Adipocyte (in vitro differentiated cells): Measurements from ENCODE around the gene TTLL13.
A peak's percentile ranks its signal among the peaks of the same experiment; 100 is the strongest.

Experiments
- DNase-seq: peaks from one replicate; pipeline ENCODE4 v3.0.0-alpha.2; 2015; ENCODE audit warnings: low read depth
- H3K27me3 ChIP-seq: replicated peaks from 2 replicates; pipeline ENCODE4 v1.7.0; 2013; ENCODE audit warnings: mild to moderate bottlenecking, low read length, moderate library complexity; ENCODE audit not compliant: control insufficient read depth, insufficient read depth
- H3K36me3 ChIP-seq: 2 replicates; pipeline ENCODE4 v1.7.0; 2013; ENCODE audit warnings: low read length, mild to moderate bottlenecking, moderate library complexity; ENCODE audit not compliant: control insufficient read depth, insufficient read depth, severe bottlenecking
- H3K4me1 ChIP-seq: 2 replicates; pipeline ENCODE4 v1.7.0; 2013; ENCODE audit warnings: mild to moderate bottlenecking, low read length, moderate library complexity; ENCODE audit not compliant: control insufficient read depth, insufficient read depth
- H3K4me3 ChIP-seq: 2 replicates; pipeline ENCODE4 v1.7.0; 2013; ENCODE audit warnings: mild to moderate bottlenecking, low read length, moderate library complexity
- H3K9ac ChIP-seq: 2 replicates; pipeline ENCODE4 v1.7.0; 2013; ENCODE audit warnings: mild to moderate bottlenecking, low read length, moderate library complexity
- H3K9me3 ChIP-seq: 2 replicates; pipeline ENCODE4 v1.7.0; 2013; ENCODE audit warnings: mild to moderate bottlenecking, low read length, moderate library complexity; ENCODE audit not compliant: control insufficient read depth

Gene TTLL13

DNA sequence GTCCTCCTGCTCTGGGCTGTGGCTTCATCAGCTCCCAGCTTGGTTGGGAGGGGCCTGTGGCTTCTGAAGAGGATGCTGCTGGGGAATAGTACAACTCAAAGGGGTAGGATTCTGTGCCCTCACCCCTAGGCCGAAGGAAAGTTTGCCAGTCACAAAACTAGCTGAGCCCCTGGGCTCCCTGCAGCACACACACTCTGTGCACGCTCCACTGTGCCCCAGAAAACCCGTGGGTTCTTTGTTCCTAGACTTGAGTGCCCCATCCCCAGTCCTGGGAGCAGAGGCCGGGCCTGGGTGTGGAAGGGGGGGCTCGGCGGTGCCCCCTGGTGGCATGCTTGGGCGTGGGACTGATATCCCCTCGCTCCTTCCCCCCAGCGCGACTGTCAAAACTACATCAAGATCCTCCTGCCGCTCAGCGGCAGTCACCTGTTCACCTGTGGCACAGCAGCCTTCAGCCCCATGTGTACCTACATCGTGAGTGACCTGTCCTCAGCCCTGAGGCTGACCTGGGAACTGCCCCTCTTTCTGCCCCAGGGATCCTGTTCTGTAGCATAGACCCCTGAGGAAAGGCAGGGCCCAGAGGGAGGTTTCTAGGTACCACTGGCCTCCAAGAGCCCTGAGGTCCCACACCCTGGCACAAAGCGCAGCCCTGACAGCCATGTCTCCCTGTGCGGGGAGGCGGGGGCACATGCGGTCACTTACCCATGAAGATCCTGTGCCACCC, 29.8 kb upstream of the TTLL13 start:
- H3K9me3 ChIP-seq, result no peaks in the 10 kb centered on the region
- H3K4me3 ChIP-seq, result no peak overlapping the region
- no peak overlapping the region for H3K9ac ChIP-seq
- peaks cover 11% of the 10 kb centered on the region for H3K4me1 ChIP-seq
- H3K27me3 ChIP-seq, result no peaks in the 10 kb centered on the region
- peaks cover 25% of the 10 kb centered on the region for H3K36me3 ChIP-seq
- DNase-seq, result peak; percentile 60

DNA sequence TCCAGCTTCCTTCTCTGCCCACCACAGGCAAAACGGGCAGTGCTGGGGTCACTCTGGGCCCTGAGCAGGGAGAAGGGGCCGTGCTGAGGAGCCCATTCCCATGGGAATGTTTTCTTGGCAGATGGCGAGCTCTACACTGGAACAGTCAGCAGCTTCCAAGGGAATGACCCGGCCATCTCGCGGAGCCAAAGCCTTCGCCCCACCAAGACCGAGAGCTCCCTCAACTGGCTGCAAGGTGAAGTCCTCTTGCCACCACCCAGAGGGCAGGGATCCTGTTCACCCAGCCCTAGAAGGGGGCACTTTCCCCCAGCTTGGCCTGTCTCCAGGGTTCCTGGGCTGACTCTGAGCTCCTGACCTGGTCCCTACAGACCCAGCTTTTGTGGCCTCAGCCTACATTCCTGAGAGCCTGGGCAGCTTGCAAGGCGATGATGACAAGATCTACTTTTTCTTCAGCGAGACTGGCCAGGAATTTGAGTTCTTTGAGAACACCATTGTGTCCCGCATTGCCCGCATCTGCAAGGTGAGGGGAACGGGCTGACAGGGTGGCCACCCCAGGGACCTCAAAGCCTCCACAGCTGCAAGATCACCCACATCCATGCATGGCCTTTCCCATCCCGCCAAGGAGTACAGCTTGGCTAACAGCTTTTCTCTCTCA, 28.0 kb upstream of the TTLL13 start:
- DNase-seq, result peak; percentile 79
- H3K4me3 ChIP-seq, result no peak overlapping the region
- H3K27me3 ChIP-seq, result no peaks in the 10 kb centered on the region
- H3K9ac ChIP-seq, result peak overlapping the region; percentile 35
- no peaks in the 10 kb centered on the region for H3K9me3 ChIP-seq
- H3K36me3 ChIP-seq, result peaks cover 39% of the 10 kb centered on the region
- H3K4me1 ChIP-seq, result peaks cover 11% of the 10 kb centered on the region

DNA sequence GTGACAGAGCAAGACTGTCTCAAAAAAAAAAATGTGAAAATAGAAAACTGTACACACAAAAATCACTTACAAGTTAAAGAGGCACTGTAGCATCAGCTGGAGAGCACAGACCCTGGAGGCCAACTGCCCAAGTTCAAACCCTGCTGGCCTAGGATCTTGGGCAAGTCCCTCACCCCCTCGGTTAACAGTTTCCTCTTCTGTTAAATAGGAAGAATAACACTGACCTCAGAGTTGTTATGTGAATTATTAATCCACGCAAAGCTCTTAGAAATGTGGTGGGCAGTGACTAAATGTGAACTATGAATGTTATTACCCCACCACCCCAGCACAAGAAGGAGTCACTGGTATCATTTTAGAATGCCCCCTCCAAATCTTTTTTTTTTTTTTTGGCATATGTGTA, 26.8 kb upstream of the TTLL13 start:
- Histone ChIP-seq H3K4me3 (no peak overlapping the region), H3K4me1 (peaks cover 11% of the 10 kb centered on the region), H3K9me3 (no peaks in the 10 kb centered on the region), H3K9ac (no peak overlapping the region), H3K27me3 (no peaks in the 10 kb centered on the region), H3K36me3 (peaks cover 38% of the 10 kb centered on the region)
- no peak for DNase-seq

DNA sequence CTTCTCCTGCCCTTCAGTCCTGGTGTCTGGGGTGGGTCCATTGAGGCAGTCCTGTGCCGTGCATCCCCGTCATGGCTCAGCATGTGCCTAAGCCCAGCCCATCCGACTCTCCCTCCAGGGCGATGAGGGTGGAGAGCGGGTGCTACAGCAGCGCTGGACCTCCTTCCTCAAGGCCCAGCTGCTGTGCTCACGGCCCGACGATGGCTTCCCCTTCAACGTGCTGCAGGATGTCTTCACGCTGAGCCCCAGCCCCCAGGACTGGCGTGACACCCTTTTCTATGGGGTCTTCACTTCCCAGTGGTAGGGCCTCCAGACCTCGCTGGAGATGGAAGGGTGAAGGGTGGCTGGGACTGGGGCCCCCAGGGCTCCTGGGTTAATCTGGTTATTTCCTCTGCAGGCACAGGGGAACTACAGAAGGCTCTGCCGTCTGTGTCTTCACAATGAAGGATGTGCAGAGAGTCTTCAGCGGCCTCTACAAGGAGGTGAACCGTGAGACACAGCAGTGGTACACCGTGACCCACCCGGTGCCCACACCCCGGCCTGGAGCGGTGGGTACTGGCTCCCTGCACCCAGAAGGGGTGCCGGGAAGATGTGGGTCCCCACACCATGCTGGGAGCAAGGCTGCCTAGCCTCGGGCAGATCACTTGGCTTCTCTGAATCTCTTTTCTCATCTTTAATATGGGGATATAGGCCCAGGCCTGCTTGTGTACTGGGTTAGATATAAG, 25.8 kb upstream of the TTLL13 start:
- Histone ChIP-seq H3K9ac (no peak overlapping the region), H3K36me3 (peaks cover 42% of the 10 kb centered on the region), H3K4me3 (no peak overlapping the region), H3K27me3 (no peaks in the 10 kb centered on the region), H3K4me1 (peaks cover 11% of the 10 kb centered on the region), H3K9me3 (no peaks in the 10 kb centered on the region)
- no peak for DNase-seq

DNA sequence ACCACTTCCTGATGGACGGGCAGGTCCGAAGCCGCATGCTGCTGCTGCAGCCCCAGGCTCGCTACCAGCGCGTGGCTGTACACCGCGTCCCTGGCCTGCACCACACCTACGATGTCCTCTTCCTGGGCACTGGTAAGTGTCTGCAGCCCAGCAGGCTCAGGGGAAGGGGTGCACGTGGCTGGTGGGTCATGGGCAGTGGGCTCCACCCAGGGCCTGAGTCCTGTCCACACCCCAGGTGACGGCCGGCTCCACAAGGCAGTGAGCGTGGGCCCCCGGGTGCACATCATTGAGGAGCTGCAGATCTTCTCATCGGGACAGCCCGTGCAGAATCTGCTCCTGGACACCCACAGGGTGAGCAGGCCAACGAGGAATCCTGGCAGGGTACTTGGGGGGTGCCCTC, 24.3 kb upstream of the TTLL13 start:
- no peak for DNase-seq
- H3K4me1 ChIP-seq, result peaks cover 15% of the 10 kb centered on the region
- peaks cover 56% of the 10 kb centered on the region for H3K36me3 ChIP-seq
- no peaks in the 10 kb centered on the region for H3K9me3 ChIP-seq
- H3K27me3 ChIP-seq, result no peaks in the 10 kb centered on the region
- no peak overlapping the region for H3K9ac ChIP-seq
- H3K4me3 ChIP-seq, result no peak overlapping the region

DNA sequence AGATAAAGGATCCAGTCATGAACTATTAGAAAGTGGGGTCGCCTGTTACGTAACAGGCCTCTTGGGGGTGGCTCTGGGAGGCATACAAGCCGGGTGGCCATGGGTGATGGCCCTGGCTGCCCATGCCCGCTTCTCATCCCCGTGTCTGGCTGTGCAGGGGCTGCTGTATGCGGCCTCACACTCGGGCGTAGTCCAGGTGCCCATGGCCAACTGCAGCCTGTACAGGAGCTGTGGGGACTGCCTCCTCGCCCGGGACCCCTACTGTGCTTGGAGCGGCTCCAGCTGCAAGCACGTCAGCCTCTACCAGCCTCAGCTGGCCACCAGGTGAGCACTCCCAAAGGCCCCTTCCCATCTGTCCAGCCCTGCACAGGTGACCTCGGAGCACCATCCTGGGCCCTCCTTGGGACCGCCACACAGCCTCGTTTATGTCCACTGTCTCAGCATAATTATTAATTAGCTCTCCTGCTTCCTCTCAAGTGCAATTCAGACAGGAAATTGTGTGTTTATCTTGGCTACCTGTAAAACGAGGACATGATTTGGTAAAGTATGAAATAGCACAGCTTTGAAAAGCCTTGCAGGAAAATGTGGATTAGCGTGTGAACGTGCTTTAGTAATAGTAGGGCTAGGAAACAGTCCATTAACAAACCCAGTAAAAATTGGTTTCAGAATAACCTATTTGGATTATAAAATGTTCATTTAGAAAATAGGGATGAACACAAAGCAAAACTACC, 23.7 kb upstream of the TTLL13 start:
- DNase-seq, result no peak
- Histone ChIP-seq H3K4me1 (peaks cover 19% of the 10 kb centered on the region), H3K36me3 (peaks cover 62% of the 10 kb centered on the region), H3K27me3 (no peaks in the 10 kb centered on the region), H3K9me3 (no peaks in the 10 kb centered on the region), H3K9ac (no peak overlapping the region), H3K4me3 (no peak overlapping the region)

DNA sequence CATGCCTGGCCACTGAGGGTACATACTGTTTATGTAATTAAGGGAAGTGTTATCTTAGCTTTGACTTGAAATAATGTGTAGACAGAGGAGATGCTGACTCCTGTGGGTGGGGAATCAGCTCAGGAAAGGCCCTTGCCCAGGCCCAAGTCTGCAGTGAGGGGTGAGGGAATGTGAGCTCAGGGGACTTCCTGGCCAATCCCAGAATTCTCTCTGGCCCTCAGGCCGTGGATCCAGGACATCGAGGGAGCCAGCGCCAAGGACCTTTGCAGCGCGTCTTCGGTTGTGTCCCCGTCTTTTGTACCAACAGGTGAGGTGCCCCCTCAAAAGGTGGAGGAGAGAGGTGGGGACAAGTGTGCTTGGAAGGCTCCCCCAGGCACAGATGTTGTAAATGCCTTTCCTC, 22.0 kb upstream of the TTLL13 start:
- DNase-seq, result no peak
- Histone ChIP-seq H3K4me3 (no peak overlapping the region), H3K9me3 (no peaks in the 10 kb centered on the region), H3K9ac (no peak overlapping the region), H3K4me1 (peaks cover 25% of the 10 kb centered on the region), H3K27me3 (no peaks in the 10 kb centered on the region), H3K36me3 (peaks cover 71% of the 10 kb centered on the region)

DNA sequence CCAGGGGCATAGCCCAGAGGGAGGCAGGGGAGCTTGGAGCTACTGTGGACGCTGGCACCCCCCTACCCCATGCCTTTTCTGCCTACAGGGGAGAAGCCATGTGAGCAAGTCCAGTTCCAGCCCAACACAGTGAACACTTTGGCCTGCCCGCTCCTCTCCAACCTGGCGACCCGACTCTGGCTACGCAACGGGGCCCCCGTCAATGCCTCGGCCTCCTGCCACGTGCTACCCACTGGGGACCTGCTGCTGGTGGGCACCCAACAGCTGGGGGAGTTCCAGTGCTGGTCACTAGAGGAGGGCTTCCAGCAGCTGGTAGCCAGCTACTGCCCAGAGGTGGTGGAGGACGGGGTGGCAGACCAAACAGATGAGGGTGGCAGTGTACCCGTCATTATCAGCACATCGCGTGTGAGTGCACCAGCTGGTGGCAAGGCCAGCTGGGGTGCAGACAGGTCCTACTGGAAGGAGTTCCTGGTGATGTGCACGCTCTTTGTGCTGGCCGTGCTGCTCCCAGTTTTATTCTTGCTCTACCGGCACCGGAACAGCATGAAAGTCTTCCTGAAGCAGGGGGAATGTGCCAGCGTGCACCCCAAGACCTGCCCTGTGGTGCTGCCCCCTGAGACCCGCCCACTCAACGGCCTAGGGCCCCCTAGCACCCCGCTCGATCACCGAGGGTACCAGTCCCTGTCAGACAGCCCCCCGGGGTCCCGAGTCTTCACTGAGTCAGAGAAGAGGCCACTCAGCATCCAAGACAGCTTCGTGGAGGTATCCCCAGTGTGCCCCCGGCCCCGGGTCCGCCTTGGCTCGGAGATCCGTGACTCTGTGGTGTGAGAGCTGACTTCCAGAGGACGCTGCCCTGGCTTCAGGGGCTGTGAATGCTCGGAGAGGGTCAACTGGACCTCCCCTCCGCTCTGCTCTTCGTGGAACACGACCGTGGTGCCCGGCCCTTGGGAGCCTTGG, 21.3 kb upstream of the TTLL13 start:
- H3K4me3 ChIP-seq, result no peak overlapping the region
- peaks cover 32% of the 10 kb centered on the region for H3K4me1 ChIP-seq
- no peaks in the 10 kb centered on the region for H3K9me3 ChIP-seq
- no peak overlapping the region for H3K9ac ChIP-seq
- peaks cover 71% of the 10 kb centered on the region for H3K36me3 ChIP-seq
- H3K27me3 ChIP-seq, result no peaks in the 10 kb centered on the region
- DNase-seq, result no peak

DNA sequence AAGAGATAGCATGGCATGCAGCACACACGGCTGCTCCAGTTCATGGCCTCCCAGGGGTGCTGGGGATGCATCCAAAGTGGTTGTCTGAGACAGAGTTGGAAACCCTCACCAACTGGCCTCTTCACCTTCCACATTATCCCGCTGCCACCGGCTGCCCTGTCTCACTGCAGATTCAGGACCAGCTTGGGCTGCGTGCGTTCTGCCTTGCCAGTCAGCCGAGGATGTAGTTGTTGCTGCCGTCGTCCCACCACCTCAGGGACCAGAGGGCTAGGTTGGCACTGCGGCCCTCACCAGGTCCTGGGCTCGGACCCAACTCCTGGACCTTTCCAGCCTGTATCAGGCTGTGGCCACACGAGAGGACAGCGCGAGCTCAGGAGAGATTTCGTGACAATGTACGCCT, 20.4 kb upstream of the TTLL13 start:
- peaks cover 62% of the 10 kb centered on the region for H3K36me3 ChIP-seq
- H3K4me1 ChIP-seq, result peaks cover 32% of the 10 kb centered on the region
- no peaks in the 10 kb centered on the region for H3K27me3 ChIP-seq
- no peak overlapping the region for H3K4me3 ChIP-seq
- H3K9ac ChIP-seq, result no peak overlapping the region
- no peaks in the 10 kb centered on the region for H3K9me3 ChIP-seq
- no peak for DNase-seq

DNA sequence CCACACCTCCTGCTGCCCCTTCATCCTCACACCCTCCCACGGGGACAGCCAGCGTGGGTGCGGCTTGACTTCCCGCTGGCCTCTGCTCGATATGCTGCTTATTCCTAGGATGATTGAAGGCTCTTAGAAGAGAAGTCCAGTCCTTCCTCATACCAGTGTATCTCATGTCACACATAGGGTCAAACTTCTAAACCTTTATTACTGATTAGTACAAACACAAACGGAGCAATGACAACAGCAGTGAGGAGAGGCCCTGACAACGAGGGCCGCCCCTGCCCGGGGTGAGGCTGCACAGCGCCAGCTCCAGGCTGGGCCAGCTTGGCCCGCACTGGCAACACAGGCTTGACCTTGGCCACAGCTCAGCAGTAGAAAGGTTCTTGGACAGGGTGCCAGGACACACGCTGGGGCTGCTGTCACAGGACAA, 19.3 kb upstream of the TTLL13 start:
- peak overlapping the region; percentile 8 for H3K9ac ChIP-seq
- no peaks in the 10 kb centered on the region for H3K27me3 ChIP-seq
- no peak overlapping the region for H3K4me3 ChIP-seq
- H3K9me3 ChIP-seq, result no peaks in the 10 kb centered on the region
- DNase-seq, result no peak
- peaks cover 37% of the 10 kb centered on the region for H3K4me1 ChIP-seq
- H3K36me3 ChIP-seq, result peaks cover 51% of the 10 kb centered on the region
